HUDEP-2 (cell line): ENCODE results near the gene HSPA12B.

Source experiments
- DNase-seq, 76 experiments: peaks; one replicate each; lab custom pipeline; 2025; ENCODE audit not compliant: unreplicated experiment in 76 of 76; lab: John Stamatoyannopoulos, UW

Gene HSPA12B

GRCh38 chr20:3732327-3733118 lies at the start of gene HSPA12B:
HSPA12B (plus strand) TSS chr20:3732685; CDS start chr20:3738675, 5,990 bp downstream.
- no peak for DNase-seq

DNA sequence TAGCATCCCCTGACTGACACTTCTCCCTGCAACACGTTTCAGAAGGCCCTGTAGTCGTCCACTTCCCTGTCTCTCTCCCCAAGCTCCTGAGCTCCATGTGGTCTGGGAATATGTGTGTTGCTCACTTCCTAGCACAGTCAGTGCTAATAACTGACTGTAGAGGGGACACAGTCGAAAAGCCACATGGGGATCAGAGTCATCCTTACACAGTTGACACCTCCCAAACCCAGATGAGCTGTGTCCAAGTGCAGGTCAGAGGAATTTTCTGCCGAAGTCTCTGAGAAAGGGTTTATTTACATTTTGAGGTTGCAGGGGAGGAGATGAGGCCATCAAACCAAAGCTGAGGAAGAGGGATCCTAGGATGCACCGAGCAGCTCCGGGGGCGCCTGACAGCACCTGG lies 47.1 kb upstream of the HSPA12B start:
- DNase-seq, result no peak

DNA sequence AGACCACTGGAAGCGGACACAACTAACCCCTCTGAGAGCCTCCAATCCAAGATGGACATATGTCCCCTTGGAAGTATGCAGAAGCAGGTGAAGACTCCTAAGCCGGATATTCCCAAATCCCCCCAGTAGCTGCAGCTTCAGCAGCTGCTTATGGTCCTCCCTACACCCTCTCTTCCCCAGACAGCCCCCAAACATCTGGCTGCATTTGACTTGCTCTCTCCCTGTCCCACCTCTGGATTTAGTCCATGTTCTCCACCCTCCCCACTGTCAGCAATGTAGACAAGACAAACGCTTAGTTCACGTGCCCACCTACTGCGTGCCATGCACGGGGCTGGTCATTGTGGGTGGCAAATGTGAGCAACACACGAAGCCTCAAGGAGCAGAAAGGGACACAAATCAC lies 46.1 kb upstream of the HSPA12B start:
- no peak for DNase-seq

DNA sequence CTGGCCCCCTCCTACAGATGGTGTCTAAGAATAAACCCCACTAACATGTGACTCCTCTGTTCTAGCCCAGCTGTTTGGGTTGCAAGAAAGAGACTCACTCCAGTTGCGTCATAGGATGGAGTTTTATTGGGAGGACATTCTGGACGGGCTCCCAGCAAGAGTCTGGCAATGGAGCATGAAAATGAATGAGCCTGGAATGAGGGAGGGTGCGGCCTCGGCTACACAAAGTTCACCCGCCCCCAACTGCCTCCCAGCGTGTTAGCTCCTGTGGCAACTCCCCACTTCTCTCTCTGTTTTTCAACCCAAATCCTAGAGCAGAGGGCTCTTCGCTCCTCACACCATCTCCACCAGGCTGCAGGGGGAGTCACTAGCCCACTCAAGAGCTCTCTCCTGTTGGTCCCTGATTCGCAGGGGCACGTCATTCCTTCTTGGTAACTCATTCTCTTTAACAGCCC lies 45.6 kb upstream of the HSPA12B start:
- DNase-seq, result no peak

DNA sequence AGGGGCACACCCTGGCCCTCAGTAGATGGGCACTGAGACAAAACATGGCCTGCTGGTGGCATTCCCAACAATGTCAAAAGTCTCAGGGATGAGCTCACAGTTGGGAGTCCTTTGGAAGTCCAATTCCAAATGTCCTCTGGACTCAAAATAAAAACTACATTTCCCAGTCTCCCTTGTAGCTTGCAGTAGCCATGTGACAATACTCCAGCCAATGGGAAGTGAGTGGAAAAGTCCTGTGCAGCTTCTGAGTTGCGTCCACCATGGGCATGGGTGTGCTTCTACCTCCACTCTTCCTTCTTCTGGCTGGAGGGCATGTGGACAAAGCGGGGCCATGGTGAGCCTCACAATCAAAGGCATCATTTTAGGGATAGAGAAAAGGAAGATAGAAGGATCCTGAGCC lies 44.8 kb upstream of the HSPA12B start:
- peak in 2 of 76 experiments; percentile 4 to 23 for DNase-seq

DNA sequence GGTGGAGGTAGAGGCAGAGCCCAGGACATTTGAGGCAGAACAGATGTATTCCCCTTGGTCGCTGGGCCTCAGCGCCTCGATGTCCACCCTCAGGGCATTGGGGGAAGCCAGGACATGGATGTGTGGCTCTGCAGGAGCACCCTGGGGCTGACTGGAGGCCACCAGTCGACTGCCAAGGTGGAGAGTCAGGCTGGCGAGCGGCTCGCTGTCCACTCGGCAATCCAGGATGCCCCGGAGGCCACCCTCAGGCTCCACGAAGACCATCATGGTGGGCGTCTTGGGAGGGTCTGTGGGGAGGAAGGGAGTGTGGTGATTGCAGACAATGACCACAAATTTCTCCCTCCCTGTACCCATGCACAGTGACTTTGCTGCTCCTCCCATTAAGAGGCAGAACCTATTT lies 42.5 kb upstream of the HSPA12B start:
- DNase-seq, result no peak

GRCh38 chr20:3690413-3690812 lies 42.1 kb upstream of the HSPA12B start:
- DNase-seq, result no peak

GRCh38 chr20:3691306-3691705 lies 41.2 kb upstream of the HSPA12B start:
- no peak for DNase-seq

- no peak for DNase-seq
These were observed 40.6 kb upstream of the HSPA12B start for GRCh38 chr20:3691897-3692296.

GRCh38 chr20:3692706-3693294 lies 39.7 kb upstream of the HSPA12B start:
- no peak for DNase-seq

GRCh38 chr20:3693376-3693775 lies 39.1 kb upstream of the HSPA12B start:
- DNase-seq, result no peak

DNA sequence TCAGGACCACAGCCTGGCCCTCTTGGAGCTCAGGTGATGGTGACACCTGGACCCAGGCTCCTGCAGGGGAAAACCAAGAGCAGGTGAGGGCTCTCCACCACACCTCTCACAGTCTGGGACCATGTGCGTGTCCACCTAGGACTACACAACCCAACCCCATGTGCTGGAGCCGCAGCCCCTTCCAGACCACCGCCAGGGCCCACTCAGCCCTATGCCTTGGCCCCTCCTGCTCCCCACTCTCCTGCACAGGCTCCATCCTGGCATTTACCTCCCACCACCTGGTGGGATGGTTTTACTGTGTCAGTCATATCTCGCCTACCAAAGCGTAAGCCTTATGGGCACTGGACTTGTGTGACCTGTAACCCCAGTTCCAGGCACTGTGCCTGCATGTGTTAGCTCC lies 37.6 kb upstream of the HSPA12B start:
- no peak for DNase-seq

- DNase-seq, result peak in 6 of 76 experiments; percentile 4 to 29 (median 10)
These were observed 36.3 kb upstream of the HSPA12B start for GRCh38 chr20:3696200-3696599.

- DNase-seq, result no peak
These were observed 35.5 kb upstream of the HSPA12B start for GRCh38 chr20:3696745-3697587.

DNA sequence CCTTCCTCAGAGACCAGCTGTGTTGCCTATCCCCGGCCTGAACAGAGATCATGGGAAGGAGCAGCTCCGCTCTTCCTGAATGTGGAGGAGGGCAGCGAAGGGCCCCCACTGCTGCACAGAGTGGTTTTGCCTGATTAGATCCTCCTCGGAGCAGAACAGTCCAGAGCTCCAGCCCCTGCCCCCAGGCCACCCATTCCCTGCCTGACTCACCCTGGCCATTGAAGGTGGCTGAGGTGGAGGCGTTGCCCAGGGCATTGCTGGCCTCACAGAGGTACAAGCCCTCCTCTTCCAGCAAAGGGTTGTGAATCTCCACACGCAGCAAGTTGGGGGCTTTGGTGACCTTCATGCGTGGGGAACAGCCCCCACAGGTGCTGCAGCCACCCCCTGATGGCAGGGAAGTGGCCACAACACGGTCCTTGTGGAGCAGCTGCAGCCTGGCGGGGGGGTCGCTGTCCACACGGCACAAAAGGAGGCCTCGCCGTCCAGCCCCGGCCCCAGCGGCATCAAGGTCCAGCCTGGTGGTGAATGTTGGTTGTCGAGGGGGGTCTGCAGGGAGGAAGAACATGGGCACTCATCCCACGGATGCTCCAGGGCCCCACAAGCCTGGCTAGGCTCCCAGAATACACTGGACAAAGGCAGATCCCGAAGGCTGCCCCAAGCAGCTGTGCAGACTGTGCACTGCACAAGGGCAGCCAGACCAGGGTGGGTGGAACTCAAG lies 34.7 kb upstream of the HSPA12B start:
- no peak for DNase-seq

GRCh38 chr20:3698591-3699001 lies 33.9 kb upstream of the HSPA12B start:
- no peak for DNase-seq

- DNase-seq, result no peak
These were observed 33.4 kb upstream of the HSPA12B start for GRCh38 chr20:3699037-3699436.

GRCh38 chr20:3701061-3701998 lies 31.2 kb upstream of the HSPA12B start:
- DNase-seq, result no peak

- DNase-seq, result no peak
These were observed 29.7 kb upstream of the HSPA12B start for GRCh38 chr20:3702611-3703391.
